Kidney (tissue), 14 donors: ENCODE results near the gene RAB11A. TPM values are rescaled to one million over a fixed set of nuclear protein-coding genes. Genes with fewer than 3 reads are reported as not detected.

Experiments
- DNase-seq, 5 donors: peaks; one replicate each; pipeline ENCODE4 v3.0.0-alpha.2; 2013 to 2020
- FAIRE-seq: peaks from 2 replicates; lab custom pipeline; 2012; peaks lifted over from hg19 to GRCh38; lab: Jason Lieb, UNC
- H3K27ac ChIP-seq, 2 donors: one replicate each; pipeline ENCODE4 v1.7.0; 2013; ENCODE audit warnings: low read depth in 2 of 2, low read length in 2 of 2, inconsistent platforms in 1 of 2
- H3K27me3 ChIP-seq: one replicate; pipeline ENCODE4 v1.7.1; 2013; ENCODE audit warnings: low read length, inconsistent platforms; ENCODE audit not compliant: control insufficient read depth, insufficient read depth
- H3K36me3 ChIP-seq, 3 donors: one replicate each; pipeline versions ENCODE4 v1.7.0 to v1.7.1; 2013; ENCODE audit warnings: low read length in 3 of 3, control low read depth in 1 of 3, inconsistent platforms in 1 of 3; ENCODE audit not compliant: insufficient read depth in 3 of 3, control insufficient read depth in 2 of 3
- H3K4me1 ChIP-seq, 3 donors: one replicate each; pipeline versions ENCODE4 v1.7.0 to v1.7.1; 2013; ENCODE audit warnings: low read length in 3 of 3, inconsistent platforms in 1 of 3, low read depth in 1 of 3; ENCODE audit not compliant: control insufficient read depth in 2 of 3, insufficient read depth in 2 of 3
- H3K4me3 ChIP-seq, 3 donors: one replicate each; pipeline versions ENCODE4 v1.7.0 to v1.8.1; 2013; ENCODE audit warnings: low read length in 3 of 3, control low read depth in 1 of 3, inconsistent platforms in 1 of 3
- H3K9ac ChIP-seq, 3 donors: one replicate each; pipeline versions ENCODE4 v1.7.0 to v1.7.1; 2013; ENCODE audit warnings: low read length in 3 of 3, control low read depth in 1 of 3, inconsistent platforms in 1 of 3
- H3K9me3 ChIP-seq, 3 donors: one replicate each; pipeline versions ENCODE4 v1.7.0 to v1.7.1; 2013; ENCODE audit warnings: low read length in 3 of 3, control low read depth in 1 of 3, inconsistent platforms in 1 of 3; ENCODE audit not compliant: control insufficient read depth in 2 of 3, insufficient read depth in 1 of 3
- CTCF ChIP-seq: IDR thresholded peaks from 3 replicates; pipeline ENCODE4 v1.5.1; 2012; ENCODE audit warnings: mild to moderate bottlenecking, moderate library complexity, borderline replicate concordance; ENCODE audit not compliant: insufficient read depth; ENCODE audit errors: extremely low read depth
- intact Hi-C: fragments of 100-400 bp; cut with DNase I; formaldehyde crosslinking; loops from one replicate; pipeline ENCODE4 v1.11.1; 2022
- polyA plus RNA-seq: library from polyadenylated mRNA; stranded (reverse); fragments of 350-450 nt; fragmentation: Illumina TruSeq; extraction: RNeasy Lipid Tissue Mini Kit (QIAGEN cat#74804); gene quantifications from one replicate; pipeline ENCODE4 v1.2.3, GENCODE V29; 2014; ENCODE audit warnings: low read depth, low replicate concordance; ENCODE audit not compliant: insufficient read depth
- total RNA-seq: library from RNA; stranded (reverse); fragmentation: NEBNext Ultra II Directional; extraction: Animal tissue kit (Norgen Biotek cat#: 25700); gene quantifications from one replicate; pipeline ENCODE4 v1.2.1, GENCODE V29; 2021
- donor health status: control.
- donor health status: control.
- donor health status: control.
- donor health status: control.
- donor health status: control.
- donor health status: DM: yes; HTN: yes; CAD: no.
- donor health status: Normal renal cell carcinoma (clear cell type).

Gene RAB11A
- total and polyA plus RNA-seq, 2 donors from 2014 or later = 216 to 249 TPM

- no peaks in the 10 kb centered on the region for H3K27me3 ChIP-seq
- no peak overlapping the region for H3K9ac ChIP-seq
- DNase-seq (no peak), FAIRE-seq (no peak)
- H3K4me1 ChIP-seq = no peaks in the 10 kb centered on the region
- no peak overlapping the region for H3K4me3 ChIP-seq
- no peak overlapping the region for H3K27ac ChIP-seq
- intact Hi-C loops = no loop called here
- peaks cover 5 to 13% (median 6%) of the 10 kb centered on the region in 3 donors for H3K36me3 ChIP-seq
- H3K9me3 ChIP-seq = no peaks in the 10 kb centered on the region
- no peak for TF ChIP-seq CTCF
Observed at GRCh38 chr15:65907661-65908060, 38.4 kb downstream of the RAB11A start.

GRCh38 chr15:65908876-65909275, 39.6 kb downstream of the RAB11A start:
- Histone ChIP-seq H3K9me3 (no peaks in the 10 kb centered on the region), H3K9ac (no peak overlapping the region), H3K4me1 (no peaks in the 10 kb centered on the region), H3K27ac (no peak overlapping the region), H3K36me3 (peaks cover 5 to 14% (median 6%) of the 10 kb centered on the region in 3 donors), H3K27me3 (no peaks in the 10 kb centered on the region), H3K4me3 (no peak overlapping the region)
- intact Hi-C loops = no loop called here
- DNase-seq (peak in 1 of 5 donors; percentile 46), FAIRE-seq (no peak)
- TF ChIP-seq CTCF = no peak

GRCh38 chr15:65909831-65910230, 40.5 kb downstream of the RAB11A start:
- Histone ChIP-seq H3K27ac (no peak overlapping the region), H3K4me3 (no peak overlapping the region), H3K9ac (no peak overlapping the region), H3K36me3 (peaks cover 5 to 11% (median 6%) of the 10 kb centered on the region in 3 donors), H3K9me3 (no peaks in the 10 kb centered on the region), H3K27me3 (no peaks in the 10 kb centered on the region), H3K4me1 (no peaks in the 10 kb centered on the region)
- intact Hi-C loops = no loop called here
- FAIRE-seq = no peak
- DNase-seq = peak in 1 of 5 donors; percentile 19
- TF ChIP-seq CTCF = no peak

GRCh38 chr15:65910341-65910740, 41.0 kb downstream of the RAB11A start:
- no peak for FAIRE-seq
- no peak for DNase-seq
- intact Hi-C loops = no loop called here
- H3K4me1 ChIP-seq = peaks cover 0 to 2% (median 0%) of the 10 kb centered on the region in 3 donors
- no peak overlapping the region for H3K27ac ChIP-seq
- TF ChIP-seq CTCF = no peak
- no peak overlapping the region for H3K4me3 ChIP-seq
- no peak overlapping the region for H3K9ac ChIP-seq
- H3K9me3 ChIP-seq = no peaks in the 10 kb centered on the region
- peaks cover 3 to 11% (median 6%) of the 10 kb centered on the region in 3 donors for H3K36me3 ChIP-seq
- H3K27me3 ChIP-seq = no peaks in the 10 kb centered on the region
